RPMI8226 (cell line): ENCODE measurements around the gene ANGPTL4.

Source experiments
- DNase-seq: peaks from one replicate; pipeline ENCODE4 v3.0.0-alpha.2; 2015

ANGPTL4 gene

GRCh38 chr19:8421484-8422461 lies 57.8 kb downstream of the ANGPTL4 start:
- no peak for DNase-seq

- DNase-seq: no peak
Observed at GRCh38 chr19:8423817-8424223, 59.9 kb downstream of the ANGPTL4 start.
